GM19463 (cell line): ENCODE measurements around the gene RIC8A.

Experiments
- ATAC-seq: cut with Tn5 transposase; IDR thresholded peaks from one replicate; pipeline ENCODE4 v1.9.1; 2021; ENCODE audit warnings: mild to moderate bottlenecking, moderate library complexity; ENCODE audit not compliant: unreplicated experiment

RIC8A gene

DNA sequence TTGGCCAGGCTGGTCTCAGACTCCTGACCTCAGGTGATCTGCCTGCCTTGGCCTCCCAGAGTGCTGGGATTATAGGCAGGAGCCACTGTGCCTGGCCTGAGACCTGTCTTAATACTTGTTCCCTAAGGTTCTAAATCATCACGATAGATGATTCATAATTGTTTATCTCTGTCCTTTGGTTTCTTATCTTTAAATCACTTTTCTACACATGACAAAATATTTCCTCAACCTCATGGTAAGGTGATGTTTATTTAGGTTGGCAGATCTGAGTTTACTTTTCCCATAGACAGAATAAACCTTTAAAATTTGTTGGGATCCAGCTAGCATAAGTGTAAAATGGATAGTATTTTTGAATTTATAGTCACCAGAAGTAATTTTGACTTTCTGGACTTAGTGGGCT is 32.8 kb downstream of the RIC8A start:
- ATAC-seq, result no peak

DNA sequence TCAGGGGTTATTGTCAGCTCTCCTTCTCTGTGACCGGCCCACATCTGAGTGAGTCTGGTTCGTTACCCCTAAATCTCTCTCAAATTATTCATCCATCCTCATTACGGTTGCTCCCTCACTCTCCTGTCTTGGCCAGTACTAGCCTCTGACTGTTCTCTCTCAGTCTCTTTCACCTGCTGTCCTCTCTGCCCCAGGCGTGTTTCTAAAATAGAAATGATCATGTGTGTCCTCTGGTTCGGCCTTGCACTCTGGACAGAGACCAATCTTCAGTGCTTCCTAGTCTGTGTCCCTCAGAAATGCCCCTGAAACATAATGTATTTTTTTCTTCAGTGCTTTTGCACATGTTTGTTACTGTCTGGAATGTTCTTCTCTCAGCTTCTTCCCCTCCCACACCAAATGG is 34.1 kb downstream of the RIC8A start:
- no peak for ATAC-seq

DNA sequence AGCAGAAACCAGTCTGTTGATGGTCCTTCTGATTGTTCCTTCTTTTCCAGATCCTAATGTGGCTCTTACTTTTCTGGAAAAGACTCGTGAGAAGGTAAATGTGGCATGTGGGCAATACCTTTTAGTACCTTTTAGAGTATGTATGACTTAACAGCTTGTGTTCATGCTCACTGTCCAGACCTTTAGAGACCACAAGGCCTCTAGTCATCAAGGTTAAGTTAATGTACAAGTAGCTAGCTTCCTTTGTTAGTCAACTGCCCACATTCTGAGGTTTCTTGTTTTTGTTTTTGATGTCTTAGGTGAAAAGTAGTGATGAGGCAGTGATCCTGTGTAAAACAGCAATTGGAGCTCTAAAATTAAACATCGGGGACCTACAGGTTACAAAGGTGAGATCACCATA is 36.9 kb downstream of the RIC8A start:
- ATAC-seq, result no peak

DNA sequence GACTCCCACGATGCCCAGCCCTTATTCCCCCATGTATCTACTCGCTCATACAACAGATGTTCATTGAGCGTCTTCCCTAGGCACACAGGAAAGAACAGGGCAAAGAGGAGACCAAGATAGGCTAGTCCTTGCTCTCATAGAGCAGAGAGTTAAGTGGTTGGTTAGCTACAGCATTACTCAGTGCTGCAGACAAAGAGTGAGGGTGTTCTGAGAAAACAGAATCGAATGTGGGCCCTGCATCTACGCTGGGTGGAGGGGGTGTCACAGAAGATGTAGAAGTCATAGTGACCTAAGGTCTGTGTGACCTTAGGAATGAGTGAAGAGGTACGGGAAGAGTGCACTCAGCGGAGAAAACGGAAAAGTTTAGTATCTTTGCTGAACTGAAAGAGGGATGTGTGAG is 41.6 kb downstream of the RIC8A start:
- no peak for ATAC-seq

DNA sequence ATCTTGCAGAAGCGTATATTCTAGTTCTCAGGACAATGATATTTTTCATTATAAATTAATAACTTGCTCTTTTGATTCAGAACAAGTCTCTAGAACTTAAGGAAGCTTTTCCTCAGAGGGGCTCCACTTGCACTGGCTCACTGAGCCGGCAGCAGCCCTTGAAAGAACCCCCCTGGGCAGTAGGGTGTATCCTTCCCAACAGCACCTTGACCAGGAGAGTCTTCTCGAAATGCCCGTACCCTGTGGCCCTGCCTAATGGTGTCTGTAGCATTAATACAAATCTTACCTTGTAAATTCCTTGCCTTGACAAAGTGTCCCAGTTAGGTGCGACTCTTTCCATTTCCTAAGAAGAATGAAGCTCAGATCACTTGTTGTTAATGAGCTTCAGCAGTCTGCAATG is 42.8 kb downstream of the RIC8A start:
- ATAC-seq, result no peak

DNA sequence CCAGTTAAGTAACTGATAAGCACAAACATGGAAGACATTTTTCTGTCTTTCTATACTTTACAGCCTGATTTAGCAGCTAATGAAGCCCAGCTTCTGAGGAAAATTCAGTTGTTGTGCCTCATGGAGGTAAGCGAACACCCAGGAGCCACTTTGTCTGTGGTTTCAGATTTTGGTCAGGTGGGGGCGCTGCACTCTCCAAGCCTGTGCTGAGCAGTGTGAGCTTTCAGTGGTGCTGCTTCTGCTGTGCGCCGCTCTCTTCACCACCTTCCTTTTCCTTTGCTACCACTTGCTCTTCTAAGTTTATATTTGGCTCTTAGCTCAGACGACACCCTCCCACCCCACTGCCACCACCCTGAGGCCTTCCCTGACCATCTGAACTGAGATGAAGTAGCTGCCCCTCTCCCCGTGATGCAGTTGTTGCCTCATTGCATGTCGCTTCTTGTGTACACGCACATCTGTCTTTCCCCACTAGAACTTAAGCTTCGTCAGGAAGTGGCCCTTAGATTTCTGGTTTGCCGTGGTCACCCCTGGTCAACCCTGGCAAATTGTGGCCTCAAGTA is 43.3 kb downstream of the RIC8A start:
- ATAC-seq, result no peak

DNA sequence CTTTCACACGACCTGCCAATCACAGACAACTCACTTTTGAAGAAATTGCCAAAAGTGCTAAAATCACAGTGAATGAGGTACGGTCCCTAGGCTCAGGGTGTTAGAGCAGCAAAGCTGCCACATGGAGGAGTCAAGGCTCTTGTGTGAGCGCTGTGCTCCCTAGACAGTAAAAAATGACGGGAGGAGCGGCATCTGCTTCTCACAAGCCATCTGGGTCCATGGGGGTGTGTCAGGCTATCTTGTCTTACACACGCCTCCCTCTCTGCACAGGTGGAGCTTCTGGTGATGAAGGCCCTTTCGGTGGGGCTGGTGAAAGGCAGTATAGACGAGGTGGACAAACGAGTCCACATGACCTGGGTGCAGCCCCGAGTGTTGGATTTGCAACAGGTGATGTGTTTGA is 44.0 kb downstream of the RIC8A start:
- ATAC-seq, result no peak

DNA sequence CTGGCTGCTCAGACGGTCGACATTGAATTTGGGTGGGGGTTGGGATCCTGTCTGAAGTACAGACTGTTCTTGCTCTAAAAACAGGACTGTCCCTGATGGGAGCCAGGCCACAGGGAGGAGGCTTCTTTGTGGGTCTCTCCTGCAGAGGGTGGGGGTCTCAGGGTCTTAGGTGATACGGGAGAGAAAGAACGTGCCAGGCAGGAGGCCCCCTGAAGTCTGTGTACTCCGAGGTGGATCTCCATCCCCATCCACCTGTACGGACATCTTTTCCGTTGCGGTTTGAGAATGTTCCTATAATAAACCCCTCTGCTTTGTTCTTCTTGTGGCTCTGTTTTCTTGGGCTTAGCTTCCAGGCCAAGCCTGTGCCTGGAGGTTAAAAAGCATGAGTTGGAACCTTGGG is 45.2 kb downstream of the RIC8A start:
- ATAC-seq, result no peak

DNA sequence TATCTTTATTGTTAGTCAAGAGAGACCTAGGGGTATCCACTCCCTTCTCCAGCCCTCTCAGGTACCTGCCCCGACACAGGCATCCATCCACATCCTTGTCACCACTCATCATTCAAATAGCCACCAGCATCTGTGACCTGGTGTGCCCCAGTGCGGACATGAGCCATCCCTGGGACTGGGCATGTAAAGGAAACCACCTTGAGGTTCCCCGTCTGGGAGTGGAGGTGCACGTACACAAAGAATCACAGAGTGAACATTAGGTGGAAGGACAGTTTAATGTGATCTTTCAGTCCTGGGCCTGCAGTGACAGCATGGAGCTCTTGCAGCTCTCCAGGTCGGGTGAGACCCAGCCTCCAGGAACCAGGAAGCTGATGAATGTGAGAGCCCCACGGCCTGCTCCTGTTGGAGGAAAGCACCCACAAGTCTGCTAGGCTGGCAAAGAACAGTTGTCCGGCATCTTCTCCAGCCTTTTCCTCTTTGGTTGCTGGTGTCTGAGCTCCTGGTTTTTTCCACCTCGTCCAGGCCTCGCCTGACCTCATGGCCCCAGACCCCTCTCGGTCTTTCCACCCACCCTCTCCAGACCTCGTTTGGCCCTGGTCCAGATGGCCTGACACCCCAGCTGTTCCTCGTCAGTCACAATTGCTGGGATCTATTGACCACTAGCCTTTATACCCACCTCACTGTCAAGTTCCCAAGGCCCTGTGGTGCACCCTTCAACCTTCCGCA is 45.8 kb downstream of the RIC8A start:
- ATAC-seq, result no peak

DNA sequence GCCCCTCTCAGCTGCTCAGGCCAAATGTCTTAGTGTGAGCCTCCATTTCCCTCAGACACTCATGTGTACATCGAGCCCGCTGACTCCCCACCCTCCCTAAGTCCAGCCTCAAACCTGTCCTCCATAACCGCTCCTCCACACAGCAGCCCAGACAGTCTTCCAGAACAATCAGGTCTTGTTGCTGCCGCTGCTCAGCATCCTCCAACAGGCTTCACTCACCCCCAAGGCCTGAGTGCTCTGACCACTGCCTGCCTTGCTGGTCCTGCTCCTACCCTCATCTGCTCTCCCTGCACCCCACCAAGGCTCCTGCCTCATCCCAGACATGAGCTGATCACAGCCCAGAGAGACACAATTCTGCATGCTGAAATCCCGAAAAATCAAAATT is 46.4 kb downstream of the RIC8A start:
- no peak for ATAC-seq

DNA sequence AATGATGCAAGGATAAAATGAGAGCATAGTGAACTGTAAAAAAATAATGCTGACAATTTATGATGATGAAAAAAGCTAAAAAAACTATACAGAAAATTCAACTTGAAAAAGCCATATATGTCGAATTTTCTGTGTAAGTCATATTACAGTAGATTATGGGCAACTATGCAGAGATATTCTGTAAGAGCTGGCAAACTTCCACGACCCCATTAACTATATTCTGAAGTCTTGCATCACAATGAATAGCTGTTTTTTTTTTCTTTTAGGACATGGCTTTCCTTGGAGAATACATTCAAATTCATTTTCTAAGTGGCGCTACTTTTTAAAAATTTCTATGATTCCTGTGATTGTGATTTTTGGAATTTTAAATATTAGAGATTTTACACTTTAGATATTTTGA is 47.7 kb downstream of the RIC8A start:
- ATAC-seq, result no peak

DNA sequence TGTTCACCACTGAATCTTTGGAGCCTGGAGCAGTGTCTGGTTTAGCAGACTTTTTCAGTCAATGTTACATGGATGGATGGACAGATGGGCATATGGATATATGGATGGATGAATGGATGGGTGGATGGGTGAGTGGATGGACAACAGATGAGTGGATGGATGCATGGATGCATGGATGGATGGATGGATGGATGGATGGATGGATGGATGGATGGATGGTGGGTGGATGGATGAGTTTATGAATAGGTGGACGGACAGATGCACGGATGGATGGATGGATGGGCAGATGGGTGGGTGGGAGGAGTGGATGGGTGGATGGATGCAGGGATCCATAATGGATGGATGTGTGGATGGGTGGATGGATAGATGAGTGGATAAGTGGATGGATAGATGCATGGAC is 48.3 kb downstream of the RIC8A start:
- ATAC-seq, result no peak

DNA sequence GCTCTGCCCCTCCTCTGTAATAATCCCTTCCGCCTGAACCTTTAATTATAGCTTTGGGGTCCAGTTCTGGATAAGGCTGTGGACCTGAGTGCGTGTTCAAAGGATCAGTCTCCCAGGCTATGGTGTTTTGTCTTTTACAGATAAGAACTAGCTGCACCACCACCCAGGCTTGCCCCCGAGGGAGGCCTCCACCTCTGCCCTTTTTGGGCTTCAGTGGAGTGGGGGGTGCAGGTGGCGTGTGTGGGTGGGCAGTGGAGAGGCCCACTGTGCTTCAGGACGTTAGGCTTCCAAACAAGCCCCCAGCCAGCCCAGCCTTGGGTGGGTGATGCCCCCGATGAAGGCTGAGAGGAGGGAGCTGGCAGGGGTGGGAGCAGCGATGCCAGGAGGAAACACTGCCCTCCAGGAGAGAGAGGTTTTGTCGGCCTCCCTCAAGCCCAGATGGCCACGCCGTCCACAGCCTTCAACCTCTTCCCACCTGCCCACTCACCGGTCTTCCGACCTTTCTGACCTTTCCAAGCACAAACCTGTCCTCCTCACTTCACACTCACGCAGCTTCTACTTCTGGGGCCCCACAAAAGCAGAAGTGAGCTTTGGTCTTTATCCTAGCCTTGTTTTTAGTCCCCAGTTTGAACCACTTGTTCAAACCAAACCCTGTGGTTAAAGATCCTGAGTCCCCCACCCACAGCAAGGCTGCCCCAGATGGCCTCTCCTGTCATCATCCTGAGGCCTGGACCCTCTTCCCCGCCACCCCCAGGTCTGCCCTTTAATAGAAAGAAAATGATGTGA is 49.6 kb downstream of the RIC8A start:
- no peak for ATAC-seq

DNA sequence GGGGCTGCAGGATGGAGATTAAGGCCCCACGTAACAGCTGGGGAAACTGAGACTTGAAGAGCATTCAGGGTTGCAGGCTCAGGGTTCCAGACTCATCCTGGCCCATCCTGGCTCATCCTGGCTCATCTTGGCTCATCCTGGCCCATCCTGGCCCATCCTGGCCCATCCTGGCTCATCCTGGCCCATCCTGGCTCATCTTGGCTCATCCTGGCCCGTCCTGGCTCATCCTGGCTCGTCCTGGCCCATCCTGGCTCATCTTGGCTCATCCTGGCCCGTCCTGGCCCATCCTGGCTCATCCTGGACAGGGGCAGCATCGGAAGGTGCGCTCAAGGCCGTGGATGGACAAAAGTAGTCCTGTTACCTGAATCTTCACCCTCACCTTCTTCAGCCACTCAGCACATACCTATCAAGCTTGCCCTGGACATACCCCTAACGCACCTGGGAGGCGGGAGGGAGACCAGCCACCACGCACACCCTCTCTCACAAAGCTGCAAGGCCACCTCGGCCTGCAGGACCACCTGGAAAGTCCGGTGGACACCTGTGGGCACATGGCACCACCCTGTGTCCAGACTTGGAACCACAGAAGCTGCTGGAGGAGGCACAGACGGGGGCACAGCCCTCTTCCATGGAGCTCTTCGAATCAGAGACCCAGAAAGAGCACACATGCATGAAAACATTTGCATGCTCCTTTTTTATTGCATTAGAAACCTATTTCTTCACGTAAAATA is 50.4 kb downstream of the RIC8A start:
- ATAC-seq, result no peak

DNA sequence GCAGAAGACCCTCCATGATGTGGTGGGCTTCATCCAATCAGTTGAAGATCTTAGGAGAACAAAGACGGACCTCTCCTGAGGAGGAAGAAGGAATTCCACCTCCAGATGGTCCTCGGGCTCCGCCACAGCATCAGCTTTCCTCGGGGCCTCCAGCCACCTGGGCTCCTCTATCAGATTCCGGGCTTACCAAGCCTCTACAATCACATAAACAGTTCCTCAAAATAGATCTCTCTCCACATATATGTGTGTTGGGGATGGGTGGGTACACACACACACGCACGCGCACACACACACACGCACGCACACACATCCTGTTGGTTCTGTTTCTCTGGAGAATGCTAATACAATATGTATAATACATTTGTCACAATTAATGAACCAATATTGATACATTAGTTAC is 51.9 kb downstream of the RIC8A start:
- ATAC-seq, result no peak

DNA sequence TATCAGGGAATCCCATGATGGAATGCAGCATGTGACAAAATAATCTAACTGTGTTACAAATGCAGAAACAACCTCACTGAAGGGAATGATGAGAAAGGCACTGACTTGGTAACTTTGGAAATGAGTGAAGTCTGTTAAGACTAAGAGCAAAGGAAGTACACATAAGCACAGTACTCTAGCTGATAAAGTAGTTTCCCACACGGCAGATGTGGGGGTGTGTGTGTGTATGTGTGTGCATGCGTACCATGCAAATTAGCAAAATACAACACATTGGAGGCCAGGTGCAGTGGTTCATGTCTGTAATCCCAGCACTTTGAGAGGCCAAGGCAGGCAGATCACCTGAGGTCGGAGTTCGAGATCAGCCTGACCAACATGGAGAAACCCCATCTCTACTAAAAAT is 54.1 kb downstream of the RIC8A start:
- ATAC-seq, result no peak
